Upper lobe of left lung (tissue), 6 donors: ENCODE data around the gene SYNPO2. TPM values are rescaled to one million over a fixed set of nuclear protein-coding genes. Genes with fewer than 3 reads are reported as not detected.
"Not testable (repeated sequence)": the region's sequence is repeated elsewhere in the genome, so short reads cannot be mapped to it uniquely, and the experiment has no call there.

Experiments used
- ATAC-seq, 2 donors: fragments of 200-7000 bp; cut with Tn5 transposase; one replicate each; pipeline ENCODE4 v1.9.1; 2022; ENCODE audit warnings: mild to moderate bottlenecking in 2 of 2, moderate library complexity in 2 of 2; ENCODE audit not compliant: low FRiP score in 2 of 2
- DNase-seq, 2 donors: peaks; one replicate each; pipeline ENCODE4 v3.0.0-alpha.2; 2019 to 2020
- H3K27ac ChIP-seq, 4 donors: fragments of 200-600 bp; sonication (generic); one replicate each; pipeline ENCODE4 v1.5.1; 2016 to 2019
- H3K27me3 ChIP-seq, 4 donors: fragments of 200-600 bp; sonication (generic); one replicate each; pipeline ENCODE4 v1.5.1; 2017 to 2019
- H3K36me3 ChIP-seq, 4 donors: fragments of 200-600 bp; sonication (generic); one replicate each; pipeline ENCODE4 v1.5.1; 2016 to 2019
- H3K4me1 ChIP-seq, 4 donors: fragments of 200-600 bp; sonication (generic); one replicate each; pipeline ENCODE4 v1.5.1; 2018 to 2019
- H3K4me3 ChIP-seq, 4 donors: fragments of 200-600 bp; sonication (generic); one replicate each; pipeline ENCODE4 v1.5.1; 2017 to 2019; ENCODE audit warnings: mild to moderate bottlenecking in 2 of 4, moderate library complexity in 1 of 4
- H3K9me3 ChIP-seq, 4 donors: fragments of 200-600 bp; sonication (generic); one replicate each; pipeline ENCODE4 v1.5.1; 2018 to 2019
- CTCF ChIP-seq, 6 experiments: fragments of 450-650 bp in 4 of 6; fragments of 200-600 bp in 2 of 6; sonication (generic) in 2 of 6; IDR thresholded peaks; one replicate each; pipeline ENCODE4 v1.5.1; 2016 to 2019; ENCODE audit warnings: antibody characterized with exemption in 6 of 6
- EP300 ChIP-seq, 4 donors: sonication (generic); formaldehyde crosslinking; IDR thresholded peaks; one replicate each; pipeline ENCODE4 v1.5.1; 2017; ENCODE audit warnings: antibody characterized with exemption in 4 of 4, control low read depth in 2 of 4
- POLR2A ChIP-seq, 4 donors: fragments of 450-650 bp; IDR thresholded peaks; one replicate each; pipeline ENCODE4 v1.5.1; 2016 to 2017; ENCODE audit warnings: antibody characterized with exemption in 4 of 4, mild to moderate bottlenecking in 2 of 4
- POLR2AphosphoS5 ChIP-seq, 2 donors: sonication (generic); formaldehyde crosslinking; IDR thresholded peaks; one replicate each; pipeline ENCODE4 v1.5.1; 2017; ENCODE audit warnings: antibody characterized with exemption in 2 of 2
- WGBS, 2 donors: methylation state at CpG; one replicate each; pipeline ENCODE4 v1.1.5; 2017 to 2018; 5-methylcytosine and 5-hydroxymethylcytosine counted together
- total RNA-seq, 6 donors: library from RNA; depleted of rRNA in 4 of 6; stranded (reverse); fragments of >200 nt in 4 of 6; gene quantifications; one replicate each; pipeline versions ENCODE4 v1.1.0 to v1.2.1, GENCODE V29; 2016 to 2021
- donor health status: DM: no; HTN: no; CAD: no; lungs with moderate emphysema.
- donor health status: DM: no; HTN: yes; CAD: no; lungs with severe emphysema.

Gene SYNPO2
- total RNA-seq, 6 donors from 2014 or later, result 7.9 to 56.3 (median 17.0) TPM

GRCh38 chr4:118866442-118866841, 22.2 kb upstream of the SYNPO2 start:
- Histone ChIP-seq H3K9me3 (no peaks in the 10 kb centered on the region), H3K27ac (no peak overlapping the region), H3K4me3 (no peak overlapping the region), H3K36me3 (no peaks in the 10 kb centered on the region), H3K27me3 (no peaks in the 10 kb centered on the region), H3K4me1 (no peaks in the 10 kb centered on the region)
- no peak for ATAC-seq
- no peak for TF ChIP-seq EP300 (IDR thresholded peaks at IDR 0.05)
- TF ChIP-seq POLR2A (IDR thresholded peaks at IDR 0.05), result no peak
- TF ChIP-seq CTCF (IDR thresholded peaks at IDR 0.05), result no peak
- no peak for TF ChIP-seq POLR2AphosphoS5 (IDR thresholded peaks at IDR 0.05)
- DNase-seq, result no peak
- WGBS, 2 donors, result 83 to 86% methylated on average over 1 of the region's 1 CpG

- Histone ChIP-seq H3K4me3 (no peak overlapping the region), H3K36me3 (no peaks in the 10 kb centered on the region), H3K27me3 (no peaks in the 10 kb centered on the region), H3K27ac (no peak overlapping the region), H3K9me3 (no peaks in the 10 kb centered on the region), H3K4me1 (no peaks in the 10 kb centered on the region)
- TF ChIP-seq POLR2A (IDR thresholded peaks at IDR 0.05) (no peak), CTCF (IDR thresholded peaks at IDR 0.05) (no peak), POLR2AphosphoS5 (IDR thresholded peaks at IDR 0.05) (no peak), EP300 (IDR thresholded peaks at IDR 0.05) (no peak)
- 93% methylated on average over 3 of the region's 3 CpGs for WGBS, 2 donors
- DNase-seq (no peak), ATAC-seq (peak in 1 of 2 donors; percentile 55)
Measured at GRCh38 chr4:118867311-118868067, 21.2 kb upstream of the SYNPO2 start.

GRCh38 chr4:118869808-118870342, 18.8 kb upstream of the SYNPO2 start:
- H3K4me3 ChIP-seq, result no peak overlapping the region
- no peaks in the 10 kb centered on the region for H3K9me3 ChIP-seq
- no peak overlapping the region for H3K27ac ChIP-seq
- no peaks in the 10 kb centered on the region for H3K36me3 ChIP-seq
- ATAC-seq (peak in 1 of 2 donors; percentile 31), DNase-seq (no peak)
- H3K27me3 ChIP-seq, result no peaks in the 10 kb centered on the region
- TF ChIP-seq POLR2AphosphoS5 (IDR thresholded peaks at IDR 0.05) (no peak), CTCF (IDR thresholded peaks at IDR 0.05) (no peak), POLR2A (IDR thresholded peaks at IDR 0.05) (no peak), EP300 (IDR thresholded peaks at IDR 0.05) (no peak)
- H3K4me1 ChIP-seq, result no peaks in the 10 kb centered on the region
- 60 to 78% methylated on average over 2 of the region's 2 CpGs for WGBS, 2 donors

GRCh38 chr4:118872181-118872580, 16.5 kb upstream of the SYNPO2 start:
- TF ChIP-seq EP300 (IDR thresholded peaks at IDR 0.05), result no peak
- no peak for TF ChIP-seq POLR2A (IDR thresholded peaks at IDR 0.05)
- TF ChIP-seq POLR2AphosphoS5 (IDR thresholded peaks at IDR 0.05), result no peak
- no peak for TF ChIP-seq CTCF (IDR thresholded peaks at IDR 0.05)
- ATAC-seq (no peak), DNase-seq (no peak)
- Histone ChIP-seq H3K4me3 (no peak overlapping the region), H3K4me1 (no peaks in the 10 kb centered on the region), H3K27me3 (no peaks in the 10 kb centered on the region), H3K9me3 (no peaks in the 10 kb centered on the region), H3K36me3 (no peaks in the 10 kb centered on the region), H3K27ac (no peak overlapping the region)
- WGBS, 2 donors, result 78 to 85% methylated on average over 4 of the region's 4 CpGs

- 85 to 86% methylated on average over 6 of the region's 6 CpGs for WGBS, 2 donors
- no peak for DNase-seq
- no peak for TF ChIP-seq POLR2AphosphoS5 (IDR thresholded peaks at IDR 0.05)
- TF ChIP-seq EP300 (IDR thresholded peaks at IDR 0.05), result no peak
- no peak for TF ChIP-seq POLR2A (IDR thresholded peaks at IDR 0.05)
- Histone ChIP-seq H3K9me3 (no peaks in the 10 kb centered on the region), H3K27me3 (no peaks in the 10 kb centered on the region), H3K4me1 (no peaks in the 10 kb centered on the region), H3K36me3 (no peaks in the 10 kb centered on the region), H3K4me3 (no peak overlapping the region), H3K27ac (no peak overlapping the region)
- no peak for ATAC-seq
Measured at GRCh38 chr4:118877797-118878196, 10.9 kb upstream of the SYNPO2 start.

GRCh38 chr4:118878507-118878906, 10.1 kb upstream of the SYNPO2 start:
- not testable (repeated sequence) for H3K9me3 ChIP-seq, ATAC-seq, H3K27me3 ChIP-seq, H3K4me1 ChIP-seq, DNase-seq, H3K36me3 ChIP-seq, H3K4me3 ChIP-seq, H3K27ac ChIP-seq
- 95 to 98% methylated on average over 9 of the region's 9 CpGs for WGBS, 2 donors
